Ascending aorta (tissue), 2 donors: ENCODE data around the gene MARCHF10. TPM values are rescaled to one million over a fixed set of nuclear protein-coding genes. Genes with fewer than 3 reads are reported as not detected.

Experiments used
- DNase-seq, 2 donors: peaks; one replicate each; pipeline ENCODE4 v3.0.0-alpha.2; 2019; ENCODE audit warnings: low spot score in 2 of 2
- H3K27ac ChIP-seq, 2 donors: fragments of 200-600 bp; sonication (generic); one replicate each; pipeline ENCODE4 v1.5.1; 2016 to 2017; ENCODE audit warnings: mild to moderate bottlenecking in 1 of 2
- H3K27me3 ChIP-seq: fragments of 200-600 bp; sonication (generic); one replicate; pipeline ENCODE4 v1.5.1; 2017
- H3K36me3 ChIP-seq, 2 donors: fragments of 200-600 bp; sonication (generic); one replicate each; pipeline ENCODE4 v1.5.1; 2016
- H3K4me1 ChIP-seq, 2 donors: fragments of 200-600 bp; sonication (generic); one replicate each; pipeline ENCODE4 v1.5.1; 2016 to 2017; ENCODE audit warnings: mild to moderate bottlenecking in 1 of 2
- H3K4me3 ChIP-seq, 2 donors: fragments of 200-600 bp; sonication (generic); one replicate each; pipeline ENCODE4 v1.5.1; 2016 to 2017; ENCODE audit warnings: mild to moderate bottlenecking in 1 of 2
- H3K9me3 ChIP-seq, 2 donors: fragments of 200-600 bp; sonication (generic); one replicate each; pipeline ENCODE4 v1.5.1; 2016
- CTCF ChIP-seq, 3 experiments: fragments of 200-600 bp in 2 of 3; fragments of 450-650 bp in 1 of 3; sonication (generic) in 2 of 3; IDR thresholded peaks; one replicate each; pipeline ENCODE4 v1.5.1; 2016 to 2019; ENCODE audit warnings: antibody characterized with exemption in 3 of 3, mild to moderate bottlenecking in 1 of 3, moderate library complexity in 1 of 3
- intact Hi-C: fragments of 100-400 bp; cut with DNase I; formaldehyde crosslinking; loops from one replicate; pipeline ENCODE4 v1.15.1; 2023
- total RNA-seq: library from RNA; depleted of rRNA; stranded (reverse); fragments of >200 nt; gene quantifications from one replicate; pipeline ENCODE4 v1.1.0, GENCODE V29; 2016

The MARCHF10 gene
- total RNA-seq, 1 donor from 2014 or later = not detected

GRCh38 chr17:62782730-62783270, 25.3 kb downstream of the MARCHF10 start:
- no peak for TF ChIP-seq CTCF (IDR thresholded peaks at IDR 0.05)

GRCh38 chr17:62781831-62782251, 26.3 kb downstream of the MARCHF10 start:
- intact Hi-C loops = loop anchor here (5.0 kb wide), 2 partner anchors 35 to 85 kb away; no protein-coding TSS in a partner anchor
- peak overlapping the region in 1 of 2 donors; percentile 70 for H3K27ac ChIP-seq

More at GRCh38 chr17:62782730-62783270, 25.3 kb downstream of the MARCHF10 start:
- Histone ChIP-seq H3K36me3 (no peaks in the 10 kb centered on the region), H3K4me3 (no peak overlapping the region), H3K4me1 (peaks cover 0 to 8% of the 10 kb centered on the region in 2 donors), H3K9me3 (no peaks in the 10 kb centered on the region), H3K27me3 (no peaks in the 10 kb centered on the region), H3K27ac (no peak overlapping the region)
- DNase-seq = no peak
- intact Hi-C loops = loop anchor here (5.0 kb wide), 2 partner anchors 35 to 85 kb away; no protein-coding TSS in a partner anchor

GRCh38 chr17:62781356-62781755, 26.8 kb downstream of the MARCHF10 start:
- no peak for DNase-seq
- H3K27ac ChIP-seq = peak overlapping the region; percentile 70 to 71

More at GRCh38 chr17:62781831-62782251, 26.3 kb downstream of the MARCHF10 start:
- no peak for DNase-seq
- H3K27me3 ChIP-seq = no peaks in the 10 kb centered on the region
- TF ChIP-seq CTCF (IDR thresholded peaks at IDR 0.05) = no peak
- H3K4me1 ChIP-seq = peaks cover 0 to 8% of the 10 kb centered on the region in 2 donors
- H3K4me3 ChIP-seq = no peak overlapping the region
- H3K36me3 ChIP-seq = no peaks in the 10 kb centered on the region
- H3K9me3 ChIP-seq = no peaks in the 10 kb centered on the region

GRCh38 chr17:62780951-62781350, 27.2 kb downstream of the MARCHF10 start:
- H3K4me1 ChIP-seq = peaks cover 0 to 8% of the 10 kb centered on the region in 2 donors
- no peak for DNase-seq
- no peaks in the 10 kb centered on the region for H3K9me3 ChIP-seq
- intact Hi-C loops = loop anchor here (5.0 kb wide), 2 partner anchors 36 to 86 kb away; no protein-coding TSS in a partner anchor
- no peak for TF ChIP-seq CTCF (IDR thresholded peaks at IDR 0.05)
- no peaks in the 10 kb centered on the region for H3K27me3 ChIP-seq
- H3K4me3 ChIP-seq = peak overlapping the region in 1 of 2 donors; percentile 46
- no peaks in the 10 kb centered on the region for H3K36me3 ChIP-seq
- H3K27ac ChIP-seq = peak overlapping the region; percentile 70 to 71

More at GRCh38 chr17:62781356-62781755, 26.8 kb downstream of the MARCHF10 start:
- intact Hi-C loops = loop anchor here (5.0 kb wide), 2 partner anchors 36 to 86 kb away; no protein-coding TSS in a partner anchor
- TF ChIP-seq CTCF (IDR thresholded peaks at IDR 0.05) = no peak
- Histone ChIP-seq H3K4me1 (peaks cover 0 to 8% of the 10 kb centered on the region in 2 donors), H3K4me3 (no peak overlapping the region), H3K36me3 (no peaks in the 10 kb centered on the region), H3K9me3 (no peaks in the 10 kb centered on the region), H3K27me3 (no peaks in the 10 kb centered on the region)

GRCh38 chr17:62780269-62780668, 27.8 kb downstream of the MARCHF10 start:
- Histone ChIP-seq H3K4me1 (peaks cover 0 to 8% of the 10 kb centered on the region in 2 donors), H3K36me3 (no peaks in the 10 kb centered on the region), H3K4me3 (peak overlapping the region in 1 of 2 donors; percentile 46), H3K27me3 (no peaks in the 10 kb centered on the region), H3K9me3 (no peaks in the 10 kb centered on the region), H3K27ac (peak overlapping the region; percentile 70 to 71)
- no peak for DNase-seq
- intact Hi-C loops = loop anchor here (5.0 kb wide), 2 partner anchors 37 to 87 kb away; no protein-coding TSS in a partner anchor
- TF ChIP-seq CTCF (IDR thresholded peaks at IDR 0.05) = peak in 1 of 3 experiments; percentile 15
